Esophagus squamous epithelium (tissue), 4 donors: ENCODE results near the gene AXL.

Experiments
- POLR2A ChIP-seq, 4 donors: fragments of 450-650 bp; IDR thresholded peaks; one replicate each; pipeline ENCODE4 v1.6.1; 2017; ENCODE audit warnings: antibody characterized with exemption in 4 of 4, mild to moderate bottlenecking in 4 of 4, moderate library complexity in 3 of 4
- TF ChIP-seq, protein P1 (sequence below), 6 experiments: fragments of 450-650 bp in 4 of 6; fragments of 200-600 bp in 2 of 6; sonication (generic) in 2 of 6; IDR thresholded peaks; one replicate each; pipeline ENCODE4 v1.5.1; 2016 to 2019; ENCODE audit warnings: antibody characterized with exemption in 6 of 6, mild to moderate bottlenecking in 4 of 6, moderate library complexity in 4 of 6

- TF ChIP-seq, protein P1, sequence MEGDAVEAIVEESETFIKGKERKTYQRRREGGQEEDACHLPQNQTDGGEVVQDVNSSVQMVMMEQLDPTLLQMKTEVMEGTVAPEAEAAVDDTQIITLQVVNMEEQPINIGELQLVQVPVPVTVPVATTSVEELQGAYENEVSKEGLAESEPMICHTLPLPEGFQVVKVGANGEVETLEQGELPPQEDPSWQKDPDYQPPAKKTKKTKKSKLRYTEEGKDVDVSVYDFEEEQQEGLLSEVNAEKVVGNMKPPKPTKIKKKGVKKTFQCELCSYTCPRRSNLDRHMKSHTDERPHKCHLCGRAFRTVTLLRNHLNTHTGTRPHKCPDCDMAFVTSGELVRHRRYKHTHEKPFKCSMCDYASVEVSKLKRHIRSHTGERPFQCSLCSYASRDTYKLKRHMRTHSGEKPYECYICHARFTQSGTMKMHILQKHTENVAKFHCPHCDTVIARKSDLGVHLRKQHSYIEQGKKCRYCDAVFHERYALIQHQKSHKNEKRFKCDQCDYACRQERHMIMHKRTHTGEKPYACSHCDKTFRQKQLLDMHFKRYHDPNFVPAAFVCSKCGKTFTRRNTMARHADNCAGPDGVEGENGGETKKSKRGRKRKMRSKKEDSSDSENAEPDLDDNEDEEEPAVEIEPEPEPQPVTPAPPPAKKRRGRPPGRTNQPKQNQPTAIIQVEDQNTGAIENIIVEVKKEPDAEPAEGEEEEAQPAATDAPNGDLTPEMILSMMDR (IDR thresholded peaks at IDR 0.05), result no peak
- TF ChIP-seq POLR2A (IDR thresholded peaks at IDR 0.05), result no peak
These were observed 25.4 kb upstream of the AXL start for GRCh38 chr19:41193430-41194156.
